GM18951 (cell line): ENCODE measurements around the gene NTMT1.
"Not testable (repeated sequence)": the region's sequence is repeated elsewhere in the genome, so short reads cannot be mapped to it uniquely, and the experiment has no call there.

ENCODE experiments used
- POLR2A ChIP-seq: IDR thresholded peaks from 4 replicates; pipeline ENCODE4 v1.6.1; 2011; ENCODE audit warnings: mild to moderate bottlenecking; ENCODE audit not compliant: insufficient read length, insufficient read depth; ENCODE audit errors: extremely low read depth
- in situ Hi-C: fragments of 300-500 bp; cut with MboI; formaldehyde crosslinking; loops from one replicate; pipeline ENCODE4 v1.12.0; 2022; ENCODE audit warnings: low sequenced_read_pairs, mixed read lengths, inconsistent platforms; ENCODE audit not compliant: unreplicated experiment

The NTMT1 gene

GRCh38 chr9:129587487-129588262, 38.3 kb upstream of the NTMT1 start:
- in situ Hi-C loops = no loop called here
- no peak for TF ChIP-seq POLR2A

GRCh38 chr9:129590466-129590865, 35.5 kb upstream of the NTMT1 start:
- in situ Hi-C loops = no loop called here
- no peak for TF ChIP-seq POLR2A

DNA sequence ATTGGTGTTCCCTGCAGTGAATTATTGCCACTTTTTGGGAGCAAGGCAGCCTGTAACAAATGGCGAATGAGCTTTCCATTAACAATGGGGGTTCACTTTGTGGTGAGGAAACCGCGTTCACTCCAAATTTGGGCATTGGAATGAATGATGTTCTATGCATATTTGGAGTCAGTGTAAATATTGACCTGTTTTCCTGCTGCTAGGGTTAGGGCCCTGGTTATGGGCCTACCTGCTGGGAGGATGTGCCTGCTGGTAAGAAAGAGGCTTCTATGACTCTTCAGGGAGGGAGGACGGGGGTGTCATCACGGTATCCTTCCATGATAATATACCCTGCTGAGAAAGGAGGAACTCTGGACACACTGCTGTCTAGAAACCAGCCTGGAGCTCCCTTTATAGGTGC, 34.0 kb upstream of the NTMT1 start:
- TF ChIP-seq POLR2A = no peak
- in situ Hi-C loops = no loop called here

GRCh38 chr9:129592790-129593189, 33.2 kb upstream of the NTMT1 start:
- in situ Hi-C loops = not testable (repeated sequence)

DNA sequence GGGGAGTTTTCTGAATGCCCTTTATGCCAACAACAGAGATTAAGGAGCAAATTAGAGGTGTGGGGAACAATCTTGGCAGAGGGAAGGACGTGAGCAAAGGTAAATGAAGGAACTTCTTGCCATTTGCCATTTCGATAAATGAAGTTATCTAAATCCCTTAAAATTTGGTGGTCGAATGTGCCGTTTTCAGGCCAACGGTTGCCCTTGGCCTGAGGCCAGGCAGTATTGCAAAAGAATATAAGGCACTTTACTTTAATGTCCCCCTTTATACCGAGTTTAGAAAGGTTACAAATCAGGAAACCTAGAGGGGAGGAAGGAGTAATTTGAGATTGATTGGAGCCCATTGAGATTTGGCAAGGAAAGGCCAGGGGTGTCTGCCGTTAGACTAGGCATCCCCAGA, 31.3 kb upstream of the NTMT1 start:
- no peak for TF ChIP-seq POLR2A
- in situ Hi-C loops = no loop called here

- in situ Hi-C loops = no loop called here
- TF ChIP-seq POLR2A = no peak
Observed at GRCh38 chr9:129595311-129595741, 30.6 kb upstream of the NTMT1 start.

DNA sequence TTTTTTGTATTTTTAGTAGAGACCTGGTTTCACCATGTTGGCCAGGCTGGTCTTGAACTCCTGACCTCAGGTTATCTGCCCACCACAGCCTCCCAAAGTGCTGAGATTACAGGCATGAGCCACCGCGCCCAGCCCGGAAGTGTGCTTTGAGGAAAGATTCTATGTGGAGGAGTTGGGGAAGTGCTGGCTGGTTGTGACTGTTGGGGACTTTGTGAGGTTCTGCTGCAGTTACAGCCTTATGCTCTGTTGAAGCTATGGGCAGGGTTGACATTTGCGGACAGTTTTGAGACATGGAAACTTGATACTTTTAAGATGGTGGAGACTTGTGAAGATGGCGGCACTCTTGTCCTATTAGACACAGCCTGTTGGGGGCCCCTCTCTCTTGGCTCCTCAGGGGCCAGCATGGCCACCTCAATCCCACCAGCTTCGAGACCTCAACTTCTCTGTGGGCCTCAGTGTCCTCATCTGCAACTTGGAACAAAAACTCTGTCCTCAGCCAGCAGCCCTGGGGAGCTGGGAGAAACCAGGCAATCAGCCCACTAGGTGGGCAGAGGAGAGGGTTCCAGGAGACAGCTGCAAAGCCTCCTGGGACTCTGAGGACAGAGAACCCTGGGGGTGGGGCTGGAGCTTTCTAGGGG, 29.9 kb upstream of the NTMT1 start:
- TF ChIP-seq POLR2A = no peak
- in situ Hi-C loops = no loop called here

DNA sequence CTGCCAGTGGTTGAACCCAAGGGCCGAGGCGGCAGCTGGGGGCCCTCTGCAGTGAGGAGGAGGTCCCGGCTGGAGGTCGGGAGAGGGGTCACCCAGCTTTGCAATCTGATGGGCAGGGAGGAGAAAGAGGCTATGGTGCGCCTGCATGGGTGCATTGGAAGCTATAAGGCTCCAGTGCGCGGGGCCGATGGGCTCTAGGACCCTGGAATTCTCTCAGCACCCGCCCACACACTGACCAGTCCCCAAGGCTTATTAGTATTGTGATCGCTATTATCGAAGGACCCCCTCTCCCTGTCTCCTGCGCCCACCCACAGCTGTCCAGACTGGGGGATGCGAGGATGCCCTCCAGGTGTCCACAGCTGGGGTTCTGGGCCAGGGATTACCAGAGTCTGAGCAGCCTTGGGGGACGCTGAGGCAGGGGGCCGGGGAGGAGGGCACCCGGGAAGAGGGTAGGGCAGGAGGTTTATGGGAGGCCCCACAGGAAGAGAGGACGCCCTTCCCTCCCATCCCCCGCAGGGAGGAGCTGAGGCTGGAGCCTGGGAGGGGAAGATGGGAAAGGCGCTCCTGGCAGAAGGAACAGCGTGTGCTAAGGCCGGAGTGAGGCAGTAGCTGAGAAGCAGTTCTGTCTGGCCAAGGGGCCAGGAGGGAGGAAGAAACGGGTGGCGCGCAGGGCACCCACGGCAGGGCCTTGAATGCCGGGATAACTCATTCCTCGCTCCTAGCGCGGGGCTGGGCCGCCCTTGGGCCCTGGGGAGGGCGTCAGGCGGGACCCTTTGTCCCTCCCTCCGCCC, 29.2 kb upstream of the NTMT1 start:
- TF ChIP-seq POLR2A = no peak
- in situ Hi-C loops = no loop called here

DNA sequence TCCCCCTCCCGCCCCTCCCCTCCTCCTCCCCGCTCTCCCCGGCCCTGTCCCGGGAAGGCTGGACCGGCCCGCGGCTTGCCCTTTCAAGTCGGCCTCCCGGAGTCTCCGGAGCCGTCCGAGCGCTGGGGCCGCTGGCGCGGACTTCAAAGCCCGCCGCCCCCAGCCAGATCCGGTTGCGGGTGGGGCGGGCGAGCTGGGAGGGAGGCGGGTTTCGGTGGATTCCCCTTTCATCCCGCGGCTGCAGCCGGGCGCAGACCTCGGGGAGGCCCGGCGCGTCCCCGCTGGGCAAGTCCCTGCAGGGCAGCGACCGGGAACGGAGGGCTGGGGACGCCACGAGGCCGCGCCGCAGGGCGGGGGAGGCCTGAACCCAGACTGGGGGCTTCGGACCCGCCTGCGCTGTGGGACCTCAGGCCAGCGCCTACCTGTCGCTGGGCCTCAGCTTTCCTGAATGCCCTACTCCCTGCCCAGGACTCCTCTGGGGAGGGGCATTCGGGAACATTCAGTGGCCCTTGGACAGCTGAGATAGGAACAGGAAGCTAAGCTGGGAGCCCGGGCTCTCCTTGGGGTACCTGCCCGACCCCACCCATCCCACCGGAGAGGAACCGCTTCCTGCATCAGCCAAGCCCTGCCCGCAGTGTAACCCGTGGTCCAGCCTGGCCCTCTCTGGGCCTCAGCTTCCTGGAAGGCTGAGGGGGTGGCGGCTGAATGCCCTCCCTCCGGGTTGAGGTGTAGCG, 28.4 kb upstream of the NTMT1 start:
- in situ Hi-C loops = no loop called here
- peak; percentile 37 for TF ChIP-seq POLR2A

DNA sequence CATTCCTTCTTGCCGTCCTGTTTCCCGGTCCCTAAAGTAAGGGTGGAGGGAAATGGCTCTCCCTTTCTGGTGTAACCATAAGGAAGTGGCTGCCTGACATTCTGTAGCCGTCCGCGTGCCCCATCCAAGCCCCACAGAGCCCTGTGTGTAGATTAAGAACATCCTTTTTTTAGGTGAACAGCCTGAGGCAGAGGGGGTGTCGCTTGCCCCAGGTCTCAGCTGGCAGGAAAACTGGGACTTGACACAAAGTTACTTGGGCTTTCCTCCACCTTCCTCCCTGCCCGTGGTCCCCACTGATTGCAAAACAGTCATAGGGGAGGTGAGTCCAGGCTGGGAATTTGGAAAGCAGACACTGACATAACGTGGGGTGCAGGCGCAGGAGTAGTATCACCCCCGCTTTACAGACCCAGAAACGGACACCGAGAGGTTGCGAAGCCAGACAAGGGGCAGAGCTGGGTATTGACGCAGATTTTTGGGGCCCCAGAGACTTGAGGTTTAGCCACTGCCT, 27.8 kb upstream of the NTMT1 start:
- TF ChIP-seq POLR2A = no peak
- in situ Hi-C loops = no loop called here

DNA sequence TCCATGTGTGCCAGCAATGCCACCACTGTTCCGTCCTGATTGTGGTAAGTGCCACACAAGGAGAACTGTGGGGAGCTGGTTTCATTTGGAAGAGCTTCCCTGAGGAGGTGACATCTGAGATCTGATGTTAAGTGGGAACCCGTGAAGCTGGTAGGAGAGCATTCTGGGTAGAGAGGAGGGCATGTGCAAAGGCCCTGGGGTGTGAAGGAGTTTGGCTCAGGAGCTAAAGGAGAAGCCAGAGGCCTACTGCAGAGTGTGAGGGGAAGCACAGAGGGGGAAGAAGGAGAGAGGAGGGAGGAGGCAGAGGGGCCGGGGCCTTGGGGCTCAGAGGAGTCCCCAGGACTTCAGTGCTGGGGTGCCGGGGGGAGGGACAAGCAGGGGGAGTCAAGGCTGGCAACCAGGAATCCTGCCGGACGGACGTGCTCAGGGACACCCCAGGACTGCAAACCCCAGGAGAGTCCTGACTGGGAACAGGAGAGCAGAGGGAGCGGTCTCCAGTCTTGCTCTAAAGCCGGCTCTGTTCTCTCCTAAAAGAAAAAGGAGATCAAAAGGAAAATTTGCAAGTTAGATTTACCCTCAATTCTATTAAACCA, 24.8 kb upstream of the NTMT1 start:
- in situ Hi-C loops = no loop called here
- no peak for TF ChIP-seq POLR2A

- in situ Hi-C loops = no loop called here
- TF ChIP-seq POLR2A = no peak
Observed at GRCh38 chr9:129602598-129603415, 23.2 kb upstream of the NTMT1 start.
